SK-N-SH treated with all-trans-retinoic acid at 6 μM for 48 hours (cell line): Measurements from ENCODE around the gene SLPI.

Experiments used
- ATAC-seq: fragments of 200-7000 bp; cut with Tn5 transposase; 3 replicates; pipeline ENCODE4 v1.9.1; 2020; ENCODE audit warnings: mild to moderate bottlenecking, moderate library complexity
- ARNTL ChIP-seq: fragments of 450-650 bp; formaldehyde crosslinking; IDR thresholded peaks from 2 replicates; pipeline ENCODE4 v1.5.0; 2020; ENCODE audit warnings: low read depth, mild to moderate bottlenecking, moderate library complexity, borderline replicate concordance
- BACH2 ChIP-seq: fragments of 250-450 bp; sonication (Bioruptor Pico); IDR thresholded peaks from 2 replicates; pipeline ENCODE4 v1.9.0; 2021; ENCODE audit warnings: mild to moderate bottlenecking, borderline replicate concordance
- CREB5 ChIP-seq: fragments of 250-450 bp; sonication (Bioruptor Pico); IDR thresholded peaks from 2 replicates; pipeline ENCODE4 v1.5.1; 2020; ENCODE audit warnings: low read depth, mild to moderate bottlenecking, moderate library complexity
- CSDC2 ChIP-seq: fragments of 250-450 bp; sonication (Bioruptor Pico); IDR thresholded peaks from 2 replicates; pipeline ENCODE4 v1.5.0; 2020; ENCODE audit warnings: mild to moderate bottlenecking, moderate library complexity
- CSRNP3 ChIP-seq: fragments of 250-450 bp; sonication (Bioruptor Pico); IDR thresholded peaks from 2 replicates; pipeline ENCODE4 v1.5.1; 2021; ENCODE audit warnings: mild to moderate bottlenecking, moderate library complexity
- ESRRG ChIP-seq: fragments of 250-450 bp; sonication (Bioruptor Pico); IDR thresholded peaks from 2 replicates; pipeline ENCODE4 v1.6.1; 2021; ENCODE audit warnings: mild to moderate bottlenecking
- GLIS3 ChIP-seq: fragments of 250-450 bp; sonication (Bioruptor Pico); IDR thresholded peaks from 2 replicates; pipeline ENCODE4 v1.5.0; 2020; ENCODE audit warnings: mild to moderate bottlenecking, moderate library complexity
- ISL1 ChIP-seq: fragments of 250-450 bp; sonication (Bioruptor Pico); IDR thresholded peaks from 2 replicates; pipeline ENCODE4 v2.1.2; 2022; ENCODE audit warnings: mild to moderate bottlenecking, moderate library complexity
- OSR1 ChIP-seq: fragments of 250-450 bp; sonication (Bioruptor Pico); IDR thresholded peaks from 2 replicates; pipeline ENCODE4 v1.8.0; 2022; ENCODE audit warnings: moderate library complexity, mild to moderate bottlenecking, inconsistent platforms
- PATZ1 ChIP-seq: fragments of 250-450 bp; sonication (Bioruptor Pico); IDR thresholded peaks from 2 replicates; pipeline ENCODE4 v1.8.0; 2020; ENCODE audit warnings: mild to moderate bottlenecking, moderate library complexity, borderline replicate concordance
- POU6F1 ChIP-seq: fragments of 250-450 bp; sonication (Bioruptor Pico); IDR thresholded peaks from 2 replicates; pipeline ENCODE4 v1.8.0; 2021; ENCODE audit warnings: low read depth, mild to moderate bottlenecking, moderate library complexity, borderline replicate concordance
- PPARA ChIP-seq: fragments of 250-450 bp; sonication (Bioruptor Pico); IDR thresholded peaks from 2 replicates; pipeline ENCODE4 v1.5.0; 2020; ENCODE audit warnings: mild to moderate bottlenecking, borderline replicate concordance
- RARB ChIP-seq: fragments of 250-450 bp; sonication (Bioruptor Pico); IDR thresholded peaks from 2 replicates; pipeline ENCODE4 v1.8.0; 2021; ENCODE audit warnings: mild to moderate bottlenecking, moderate library complexity
- SNAI2 ChIP-seq: fragments of 250-450 bp; sonication (Bioruptor Pico); IDR thresholded peaks from 2 replicates; pipeline ENCODE4 v1.5.0; 2020; ENCODE audit warnings: mild to moderate bottlenecking, moderate library complexity
- TCF4 ChIP-seq: fragments of 250-450 bp; sonication (Bioruptor Pico); IDR thresholded peaks from 2 replicates; pipeline ENCODE4 v1.8.0; 2021; ENCODE audit warnings: mild to moderate bottlenecking, moderate library complexity, borderline replicate concordance
- TSHZ2 ChIP-seq: fragments of 250-450 bp; sonication (Bioruptor Pico); IDR thresholded peaks from 2 replicates; pipeline ENCODE4 v1.5.0; 2020; ENCODE audit warnings: mild to moderate bottlenecking, moderate library complexity
- ZFP3 ChIP-seq: fragments of 250-450 bp; sonication (Bioruptor Pico); IDR thresholded peaks from 2 replicates; pipeline ENCODE4 v1.5.0; 2020; ENCODE audit warnings: mild to moderate bottlenecking, moderate library complexity
- ZFP30 ChIP-seq: fragments of 450-650 bp; formaldehyde crosslinking; IDR thresholded peaks from 2 replicates; pipeline ENCODE4 v1.5.0; 2022; ENCODE audit warnings: mild to moderate bottlenecking, moderate library complexity
- ZNF565 ChIP-seq: fragments of 450-650 bp; formaldehyde crosslinking; conservative IDR thresholded peaks from 2 replicates; pipeline ENCODE4 v1.5.0; 2020; ENCODE audit warnings: low read depth, mild to moderate bottlenecking, moderate library complexity
- ZNF70 ChIP-seq: fragments of 450-650 bp; formaldehyde crosslinking; IDR thresholded peaks from 2 replicates; pipeline ENCODE4 v1.5.0; 2020; ENCODE audit warnings: mild to moderate bottlenecking, moderate library complexity
- ZNF8 ChIP-seq: fragments of 450-650 bp; formaldehyde crosslinking; IDR thresholded peaks from 2 replicates; pipeline ENCODE4 v1.5.0; 2020; ENCODE audit warnings: mild to moderate bottlenecking, moderate library complexity

SLPI gene

GRCh38 chr20:45291526-45291925 is 37.2 kb upstream of the SLPI start:
- no peak for TF ChIP-seq TCF4 (CRISPR knock-in tag)
- no peak for ATAC-seq

GRCh38 chr20:45290677-45291355 is 36.5 kb upstream of the SLPI start:
- ATAC-seq: peak; percentile 81
- no peak for TF ChIP-seq SNAI2

- no peak for TF ChIP-seq TSHZ2 (CRISPR knock-in tag)
- TF ChIP-seq OSR1 (CRISPR knock-in tag): no peak
- TF ChIP-seq ZNF70 (CRISPR knock-in tag): no peak
- no peak for TF ChIP-seq ZNF8 (CRISPR knock-in tag)
- no peak for TF ChIP-seq ZNF565 (CRISPR knock-in tag)
- no peak for TF ChIP-seq ISL1 (CRISPR knock-in tag)
- no peak for TF ChIP-seq ZFP30 (CRISPR knock-in tag)
- TF ChIP-seq TCF4 (CRISPR knock-in tag): no peak
- no peak for TF ChIP-seq ARNTL (CRISPR knock-in tag)
- no peak for TF ChIP-seq GLIS3 (CRISPR knock-in tag)
- no peak for TF ChIP-seq SNAI2
- TF ChIP-seq POU6F1: no peak
- TF ChIP-seq CREB5: no peak
- no peak for TF ChIP-seq RARB
- no peak for TF ChIP-seq ESRRG (CRISPR knock-in tag)
- TF ChIP-seq ZFP3 (CRISPR knock-in tag): no peak
- TF ChIP-seq, all 23 proteins: peak for 0
- ATAC-seq: no peak
Measured at GRCh38 chr20:45289942-45290676, 35.7 kb upstream of the SLPI start.

- ATAC-seq: no peak
- TF ChIP-seq ZNF8 (CRISPR knock-in tag) (no peak), CSDC2 (CRISPR knock-in tag) (no peak), ESRRG (CRISPR knock-in tag) (no peak), ISL1 (CRISPR knock-in tag) (no peak), CREB5 (no peak), GLIS3 (CRISPR knock-in tag) (no peak), PATZ1 (CRISPR knock-in tag) (no peak), OSR1 (CRISPR knock-in tag) (no peak), PPARA (CRISPR knock-in tag) (no peak), ZNF565 (CRISPR knock-in tag) (no peak), TCF4 (CRISPR knock-in tag) (no peak), BACH2 (CRISPR knock-in tag) (no peak), POU6F1 (no peak), CSRNP3 (CRISPR knock-in tag) (no peak), ZFP3 (CRISPR knock-in tag) (no peak)
Measured at GRCh38 chr20:45288860-45289259, 34.5 kb upstream of the SLPI start.
